CD4-positive, alpha-beta T cell (primary cell): ENCODE data around the gene LCK. TPM values are rescaled to one million over a fixed set of nuclear protein-coding genes. Genes with fewer than 3 reads are reported as not detected.
A peak's percentile ranks its signal among the peaks of the same experiment; 100 is the strongest.
"Not testable (repeated sequence)": the region's sequence is repeated elsewhere in the genome, so short reads cannot be mapped to it uniquely, and the experiment has no call there.

ENCODE experiments used
- ATAC-seq: fragments of 200-7000 bp; cut with Tn5 transposase; one replicate; pipeline ENCODE4 v1.10.0; 2022; ENCODE audit warnings: mild to moderate bottlenecking; ENCODE audit not compliant: poor library complexity
- CTCF ChIA-PET: fragments of 350-600 bp; sonication (Branson Sonifier 250); formaldehyde crosslinking; loops from one replicate; lab custom pipeline; 2021; ENCODE audit warnings: antibody characterized with exemption, inconsistent platforms; lab: Charles Lee
- POLR2A ChIA-PET: fragments of 350-600 bp; sonication (Branson Sonifier 250); formaldehyde crosslinking; loops from one replicate; lab custom pipeline; 2021; ENCODE audit warnings: antibody characterized with exemption, inconsistent platforms; lab: Charles Lee
- DNase-seq, 14 experiments: peaks; one replicate each; pipeline ENCODE4 v3.0.0-alpha.2; 2013 to 2020; ENCODE audit warnings: mixed read lengths in 2 of 14
- H3K27ac ChIP-seq, 2 donors: one replicate each; pipeline versions ENCODE4 v1.5.1 to v1.7.0; 2013; ENCODE audit warnings: low read length in 2 of 2, low read depth in 1 of 2, mild to moderate bottlenecking in 1 of 2
- H3K27me3 ChIP-seq, 2 experiments: 1 replicate in 1 of 2; 2 replicates in 1 of 2; pipeline versions ENCODE4 v1.6.1 to v1.7.0; 2013; ENCODE audit warnings: low read length in 2 of 2, control low read depth in 1 of 2, mild to moderate bottlenecking in 1 of 2, moderate library complexity in 1 of 2; ENCODE audit not compliant: insufficient read depth in 2 of 2, control insufficient read depth in 1 of 2
- H3K36me3 ChIP-seq: one replicate; pipeline ENCODE4 v1.6.1; 2013; ENCODE audit warnings: low read length, control low read depth; ENCODE audit not compliant: insufficient read depth
- H3K4me1 ChIP-seq: one replicate; pipeline ENCODE4 v1.6.1; 2013; ENCODE audit warnings: low read length, control low read depth; ENCODE audit not compliant: insufficient read depth
- H3K4me3 ChIP-seq: one replicate; pipeline ENCODE4 v1.5.1; 2013; ENCODE audit warnings: mild to moderate bottlenecking, low read length, moderate library complexity
- H3K9me3 ChIP-seq, 2 experiments: 1 replicate in 1 of 2; 2 replicates in 1 of 2; pipeline versions ENCODE4 v1.6.1 to v1.7.0; 2013; ENCODE audit warnings: low read length in 2 of 2, mild to moderate bottlenecking in 2 of 2, control low read depth in 1 of 2, moderate library complexity in 1 of 2; ENCODE audit not compliant: control insufficient read depth in 1 of 2, insufficient read depth in 1 of 2
- H3K27ac Mint-ChIP-seq: one replicate; pipeline ENCODE4 v1.8.0; 2020; ENCODE audit warnings: mixed read lengths
- H3K27me3 Mint-ChIP-seq: one replicate; pipeline ENCODE4 v1.8.0; 2021; ENCODE audit warnings: mixed read lengths
- H3K36me3 Mint-ChIP-seq: one replicate; pipeline ENCODE4 v1.8.0; 2021; ENCODE audit warnings: low read depth, mixed read lengths
- H3K4me1 Mint-ChIP-seq: one replicate; pipeline ENCODE4 v1.8.0; 2021; ENCODE audit warnings: low read depth, mixed read lengths
- H3K4me3 Mint-ChIP-seq: one replicate; pipeline ENCODE4 v1.8.0; 2020; ENCODE audit warnings: mild to moderate bottlenecking, mixed read lengths
- H3K9me3 Mint-ChIP-seq: one replicate; pipeline ENCODE4 v1.8.0; 2020; ENCODE audit warnings: mixed read lengths
- intact Hi-C, 2 experiments: fragments of 100-400 bp; cut with DNase I in 1 of 2; cut with micrococcal nuclease in 1 of 2; formaldehyde crosslinking; loops; one replicate each; pipeline versions ENCODE4 v1.15.1 to v1.9.0; 2023 to 2025; cut with DNase I, micrococcal nuclease
- total RNA-seq, 174 experiments: library from RNA in 2 of 174; stranded (reverse) in 2 of 174; gene quantifications; one replicate each; pipeline ENCODE4 v1.2.3 and lab custom pipeline; 2021 to 2026
- TF ChIP-seq, protein P1 (sequence below): fragments of 200-600 bp; IDR thresholded peaks from one replicate; pipeline ENCODE4 v1.8.0; 2022; ENCODE audit warnings: antibody characterized with exemption, mild to moderate bottlenecking

Gene LCK
- total RNA-seq, 2 experiments from 2014 or later, result 187 to 188 TPM

DNA sequence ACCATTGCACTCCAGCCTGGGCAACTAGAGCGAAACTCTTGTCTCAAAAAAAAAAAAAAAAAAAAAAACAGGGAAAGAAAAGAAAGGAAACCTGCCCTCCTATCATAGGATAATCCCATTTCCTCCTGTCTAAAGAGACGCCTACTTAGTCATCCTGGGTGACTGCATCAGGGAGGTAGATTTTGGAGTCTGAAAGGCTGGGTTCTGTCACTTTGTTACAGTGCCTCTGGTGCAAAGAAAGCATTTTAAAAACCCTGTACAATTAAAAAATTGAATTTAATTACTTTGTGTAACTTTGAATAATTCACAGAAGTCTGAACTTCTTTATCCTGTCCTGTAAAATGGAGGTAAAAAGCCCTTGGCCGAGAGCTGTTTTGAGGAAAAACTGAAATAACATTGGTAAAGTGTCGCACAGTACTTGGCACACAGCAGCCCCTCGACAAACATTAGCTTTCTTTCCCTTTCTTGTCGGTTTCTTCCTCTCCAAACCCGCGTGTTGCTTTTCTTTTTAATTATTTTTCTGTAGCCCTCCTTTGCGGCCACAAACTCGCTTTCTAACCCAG lies 40.2 kb downstream of the LCK start:
- DNase-seq (no peak), ATAC-seq (no peak)
- intact Hi-C loops, result loop anchor here in 1 of 2 experiments (2.0 to 5.0 kb wide), 4 partner anchors 16 to 184 kb away; partner anchors contain the start of genes CCDC28B, KPNA6 and LCK
- CTCF ChIA-PET, result interaction anchor here (0.8 to 3.2 kb wide), 15 partner anchors 10 to 97 kb away, joined by 3 to 27 read pairs (median 3); partner anchors contain the start of gene MARCKSL1
- Mint-ChIP-seq H3K36me3 (peaks cover 41% of the 10 kb centered on the region), H3K27me3 (no peaks in the 10 kb centered on the region), H3K4me1 (peaks cover 47% of the 10 kb centered on the region), H3K27ac (peak overlapping the region; percentile 92), H3K4me3 (peak overlapping the region; percentile 100), H3K9me3 (no peaks in the 10 kb centered on the region)
- TF ChIP-seq, protein P1, sequence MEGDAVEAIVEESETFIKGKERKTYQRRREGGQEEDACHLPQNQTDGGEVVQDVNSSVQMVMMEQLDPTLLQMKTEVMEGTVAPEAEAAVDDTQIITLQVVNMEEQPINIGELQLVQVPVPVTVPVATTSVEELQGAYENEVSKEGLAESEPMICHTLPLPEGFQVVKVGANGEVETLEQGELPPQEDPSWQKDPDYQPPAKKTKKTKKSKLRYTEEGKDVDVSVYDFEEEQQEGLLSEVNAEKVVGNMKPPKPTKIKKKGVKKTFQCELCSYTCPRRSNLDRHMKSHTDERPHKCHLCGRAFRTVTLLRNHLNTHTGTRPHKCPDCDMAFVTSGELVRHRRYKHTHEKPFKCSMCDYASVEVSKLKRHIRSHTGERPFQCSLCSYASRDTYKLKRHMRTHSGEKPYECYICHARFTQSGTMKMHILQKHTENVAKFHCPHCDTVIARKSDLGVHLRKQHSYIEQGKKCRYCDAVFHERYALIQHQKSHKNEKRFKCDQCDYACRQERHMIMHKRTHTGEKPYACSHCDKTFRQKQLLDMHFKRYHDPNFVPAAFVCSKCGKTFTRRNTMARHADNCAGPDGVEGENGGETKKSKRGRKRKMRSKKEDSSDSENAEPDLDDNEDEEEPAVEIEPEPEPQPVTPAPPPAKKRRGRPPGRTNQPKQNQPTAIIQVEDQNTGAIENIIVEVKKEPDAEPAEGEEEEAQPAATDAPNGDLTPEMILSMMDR, result no peak
- Histone ChIP-seq H3K9me3 (no peaks in the 10 kb centered on the region), H3K4me3 (peak overlapping the region; percentile 98), H3K27ac (peak overlapping the region; percentile 81), H3K4me1 (peaks cover 60% of the 10 kb centered on the region), H3K27me3 (no peaks in the 10 kb centered on the region), H3K36me3 (peaks cover 21% of the 10 kb centered on the region)
- POLR2A ChIA-PET, result interaction anchor here (0.7 to 9.2 kb wide), 37 partner anchors 8 to 360 kb away, joined by 3 to 175 read pairs (median 6); partner anchors contain the start of genes BSDC1, CCDC28B, FAM167B and KHDRBS1

DNA sequence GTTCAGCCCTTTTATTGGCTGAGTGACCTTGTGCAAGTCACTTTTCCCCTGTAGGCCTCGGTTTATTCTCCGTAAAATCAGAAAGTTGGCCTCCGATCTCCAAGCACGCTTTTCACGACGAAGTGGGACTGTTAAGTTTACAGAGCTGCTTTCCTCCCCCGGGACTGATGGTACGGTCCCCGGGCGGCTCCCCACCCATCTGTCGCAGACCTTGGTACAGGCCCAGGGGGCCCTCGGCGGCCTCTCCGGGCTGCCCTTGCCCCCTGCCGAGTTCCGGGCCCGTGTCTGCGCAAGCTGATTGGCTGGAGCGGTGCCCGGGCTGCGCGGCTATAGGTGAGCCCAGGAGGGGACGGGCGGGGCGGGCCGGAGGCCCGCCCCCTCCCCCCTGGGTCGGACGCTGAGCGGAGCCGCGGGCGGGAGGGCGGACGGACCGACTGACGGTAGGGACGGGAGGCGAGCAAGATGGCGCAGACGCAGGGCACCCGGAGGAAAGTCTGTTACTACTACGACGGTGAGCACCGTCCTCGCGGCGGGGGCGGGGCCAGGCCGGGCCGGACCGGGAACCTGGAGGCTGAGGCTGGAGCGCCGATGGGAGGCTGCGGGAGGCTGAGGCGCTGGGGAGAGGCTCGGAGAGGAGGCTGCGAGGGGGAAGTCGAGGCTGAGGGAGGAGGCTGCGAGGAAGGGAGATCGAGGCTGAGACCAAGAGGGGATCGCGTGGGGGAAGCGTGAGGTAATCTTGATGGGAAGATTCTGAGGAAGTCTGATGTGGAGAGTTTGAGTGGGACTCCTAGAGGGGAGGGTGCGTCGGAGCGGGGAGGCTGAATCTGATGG lies 40.9 kb downstream of the LCK start, which contains the start of gene HDAC1:
TSS of gene HDAC1 (plus strand) at position 376 of the 831 bp plus-strand sequence. CDS start at position 463, 87 bp downstream.
- no peaks in the 10 kb centered on the region for H3K9me3 Mint-ChIP-seq
- H3K27me3 ChIP-seq, result no peaks in the 10 kb centered on the region
- peak within 1 kb of the TSS; percentile 100 for H3K4me3 Mint-ChIP-seq
- H3K27me3 Mint-ChIP-seq, result no peaks in the 10 kb centered on the region
- peaks cover 17% of the 10 kb centered on the region for H3K36me3 ChIP-seq
- peaks cover 41% of the 10 kb centered on the region for H3K36me3 Mint-ChIP-seq
- H3K27ac ChIP-seq, result peak within 1 kb of the TSS; percentile 81
- no peaks in the 10 kb centered on the region for H3K9me3 ChIP-seq
- TF ChIP-seq, protein P1, result no peak
- H3K4me1 ChIP-seq, result peaks cover 67% of the 10 kb centered on the region
- ChIA-PET CTCF (interaction anchor here (0.8 to 3.2 kb wide), 10 partner anchors 11 to 76 kb away, joined by 3 to 27 read pairs (median 5); partner anchors contain the start of genes FAM167B and MARCKSL1), POLR2A (interaction anchor here (0.7 to 9.2 kb wide), 36 partner anchors 8 to 359 kb away, joined by 3 to 175 read pairs (median 6); partner anchors contain the start of genes BSDC1, CCDC28B, FAM167B and KHDRBS1)
- peaks cover 54% of the 10 kb centered on the region for H3K4me1 Mint-ChIP-seq
- H3K27ac Mint-ChIP-seq, result peak within 1 kb of the TSS; percentile 92
- DNase-seq, result peak; percentile 93 to 98 (median 96)
- peak; percentile 91 for ATAC-seq
- peak within 1 kb of the TSS; percentile 98 for H3K4me3 ChIP-seq
- intact Hi-C loops, result loop anchor here in 1 of 2 experiments (1.0 to 5.0 kb wide), 6 partner anchors 17 to 185 kb away; partner anchors contain the start of genes CCDC28B, KPNA6 and LCK

- ATAC-seq, H3K9me3 ChIP-seq, H3K27me3 Mint-ChIP-seq, H3K4me3 Mint-ChIP-seq, H3K27ac ChIP-seq, DNase-seq, H3K9me3 Mint-ChIP-seq, CTCF ChIA-PET, POLR2A ChIA-PET, H3K27me3 ChIP-seq, H3K4me3 ChIP-seq: not testable (repeated sequence)
- Mint-ChIP-seq H3K27ac (peak overlapping the region; percentile 56), H3K4me1 (peaks cover 70% of the 10 kb centered on the region), H3K36me3 (peaks cover 54% of the 10 kb centered on the region)
- intact Hi-C loops, result loop anchor here in 1 of 2 experiments (5.0 kb wide), 1 partner anchor 54 kb away; no protein-coding TSS in a partner anchor
- H3K4me1 ChIP-seq, result peaks cover 65% of the 10 kb centered on the region
- H3K36me3 ChIP-seq, result peaks cover 39% of the 10 kb centered on the region
Observed at GRCh38 chr1:32298211-32298610, 47.1 kb downstream of the LCK start.
